Suprapubic skin (tissue), 3 donors: Measurements from ENCODE around the gene IFI35.

ENCODE experiments used
- POLR2A ChIP-seq, 2 donors: fragments of 450-650 bp; IDR thresholded peaks; one replicate each; pipeline ENCODE4 v1.6.1; 2017; ENCODE audit warnings: antibody characterized with exemption in 2 of 2, mild to moderate bottlenecking in 2 of 2, moderate library complexity in 2 of 2
- TF ChIP-seq, protein P1 (sequence below), 2 donors: fragments of 200-600 bp in 1 of 2; fragments of 450-650 bp in 1 of 2; sonication (generic) in 1 of 2; IDR thresholded peaks; one replicate each; pipeline ENCODE4 v1.5.1; 2016 to 2019; ENCODE audit warnings: antibody characterized with exemption in 2 of 2, mild to moderate bottlenecking in 1 of 2, moderate library complexity in 1 of 2

GRCh38 chr17:42980274-42980765 lies 26.3 kb upstream of the IFI35 start, which contains the start of gene RUNDC1:
- TF ChIP-seq POLR2A (IDR thresholded peaks at IDR 0.05): no peak
- TF ChIP-seq, protein P1, sequence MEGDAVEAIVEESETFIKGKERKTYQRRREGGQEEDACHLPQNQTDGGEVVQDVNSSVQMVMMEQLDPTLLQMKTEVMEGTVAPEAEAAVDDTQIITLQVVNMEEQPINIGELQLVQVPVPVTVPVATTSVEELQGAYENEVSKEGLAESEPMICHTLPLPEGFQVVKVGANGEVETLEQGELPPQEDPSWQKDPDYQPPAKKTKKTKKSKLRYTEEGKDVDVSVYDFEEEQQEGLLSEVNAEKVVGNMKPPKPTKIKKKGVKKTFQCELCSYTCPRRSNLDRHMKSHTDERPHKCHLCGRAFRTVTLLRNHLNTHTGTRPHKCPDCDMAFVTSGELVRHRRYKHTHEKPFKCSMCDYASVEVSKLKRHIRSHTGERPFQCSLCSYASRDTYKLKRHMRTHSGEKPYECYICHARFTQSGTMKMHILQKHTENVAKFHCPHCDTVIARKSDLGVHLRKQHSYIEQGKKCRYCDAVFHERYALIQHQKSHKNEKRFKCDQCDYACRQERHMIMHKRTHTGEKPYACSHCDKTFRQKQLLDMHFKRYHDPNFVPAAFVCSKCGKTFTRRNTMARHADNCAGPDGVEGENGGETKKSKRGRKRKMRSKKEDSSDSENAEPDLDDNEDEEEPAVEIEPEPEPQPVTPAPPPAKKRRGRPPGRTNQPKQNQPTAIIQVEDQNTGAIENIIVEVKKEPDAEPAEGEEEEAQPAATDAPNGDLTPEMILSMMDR (IDR thresholded peaks at IDR 0.05): no peak
